H1 (cell line): ENCODE measurements around the gene FRMD5. TPM values are rescaled to one million over a fixed set of nuclear protein-coding genes. Genes with fewer than 3 reads are reported as not detected.

Experiments used
- CTCF ChIA-PET: fragments of 300-600 bp; sonication (Branson Sonifier 250); formaldehyde crosslinking; loops from one replicate; lab custom pipeline; 2021; ENCODE audit not compliant: partially characterized antibody; lab: Charles Lee
- POLR2A ChIA-PET: fragments of 300-600 bp; sonication (Branson Sonifier 250); formaldehyde crosslinking; loops from one replicate; lab custom pipeline; 2021; ENCODE audit warnings: inconsistent platforms; ENCODE audit not compliant: partially characterized antibody; lab: Charles Lee
- DNase-seq, 2 experiments: peaks; one replicate each; pipeline versions ENCODE4 v3.0.0 to v3.0.0-alpha.2; 2010 to 2022; ENCODE audit warnings: low spot score in 2 of 2, low read depth in 1 of 2, mixed read lengths in 1 of 2
- FAIRE-seq: peaks from 2 replicates; lab custom pipeline; 2011; peaks lifted over from hg19 to GRCh38; lab: Jason Lieb, UNC
- H2AFZ ChIP-seq: 2 replicates; pipeline ENCODE4 v1.8.1; 2012; ENCODE audit warnings: low read length, inconsistent platforms
- H2AK5ac ChIP-seq: 2 replicates; pipeline ENCODE4 v1.6.1; 2013; ENCODE audit warnings: low read depth, low read length
- H2BK120ac ChIP-seq: replicated peaks from 2 replicates; pipeline ENCODE3; 2013; ENCODE audit warnings: low read depth, low read length, inconsistent platforms
- H2BK12ac ChIP-seq: 2 replicates; pipeline ENCODE4 v1.6.1; 2013; ENCODE audit warnings: low read depth, low read length
- H2BK15ac ChIP-seq: 2 replicates; pipeline ENCODE4 v1.6.1; 2013; ENCODE audit warnings: low read length
- H2BK20ac ChIP-seq: 2 replicates; pipeline ENCODE4 v1.6.1; 2013; ENCODE audit warnings: low read length
- H2BK5ac ChIP-seq: 2 replicates; pipeline ENCODE4 v1.6.1; 2013; ENCODE audit warnings: low read depth, low read length
- H3K14ac ChIP-seq: 2 replicates; pipeline ENCODE4 v1.6.1; 2013; ENCODE audit warnings: inconsistent platforms; ENCODE audit not compliant: insufficient read length
- H3K18ac ChIP-seq: 2 replicates; pipeline ENCODE4 v1.6.1; 2013; ENCODE audit warnings: low read length; ENCODE audit errors: extremely low read depth
- H3K23ac ChIP-seq: 2 replicates; pipeline ENCODE4 v1.6.1; 2013; ENCODE audit warnings: inconsistent platforms; ENCODE audit not compliant: insufficient read length
- H3K23me2 ChIP-seq: 2 replicates; pipeline ENCODE4 v1.6.1; 2013; ENCODE audit warnings: low read depth, low read length
- H3K27ac ChIP-seq: 2 replicates; pipeline ENCODE4 v1.6.1; 2011; ENCODE audit warnings: low read depth, low read length, inconsistent platforms
- H3K27me3 ChIP-seq, 4 experiments: replicated peaks in 1 of 4; 1 replicate in 1 of 4; 2 replicates in 3 of 4; pipeline versions ENCODE4 v1.6.1 to v1.8.1; 2011 to 2013; ENCODE audit warnings: low read length in 3 of 4, mild to moderate bottlenecking in 3 of 4, inconsistent platforms in 2 of 4, mixed read lengths in 2 of 4, moderate library complexity in 1 of 4; ENCODE audit not compliant: control insufficient read depth in 3 of 4, insufficient read depth in 3 of 4; ENCODE audit errors: extremely low read depth in 1 of 4
- H3K36me3 ChIP-seq, 4 experiments: 2 replicates each; pipeline versions ENCODE4 v1.6.1 to v1.8.1; 2011 to 2013; ENCODE audit warnings: mild to moderate bottlenecking in 4 of 4, low read length in 3 of 4, moderate library complexity in 2 of 4, control low read depth in 1 of 4, inconsistent platforms in 1 of 4; ENCODE audit not compliant: insufficient read depth in 4 of 4, control insufficient read depth in 2 of 4
- H3K4ac ChIP-seq: replicated peaks from 2 replicates; pipeline ENCODE3; 2013; ENCODE audit warnings: low read length, low read depth, mixed read lengths, inconsistent platforms; ENCODE audit not compliant: insufficient read length
- H3K4me1 ChIP-seq, 4 experiments: replicated peaks in 1 of 4; 1 replicate in 1 of 4; 2 replicates in 3 of 4; pipeline versions ENCODE4 v1.6.1 to v1.8.1; 2011 to 2013; ENCODE audit warnings: low read length in 3 of 4, inconsistent platforms in 2 of 4, mixed read lengths in 1 of 4; ENCODE audit not compliant: insufficient read depth in 4 of 4, control insufficient read depth in 3 of 4
- H3K4me2 ChIP-seq, 2 experiments: 2 replicates each; pipeline versions ENCODE4 v1.6.1 to v1.8.1; 2011 to 2013; ENCODE audit warnings: low read depth in 2 of 2, low read length in 2 of 2, control low read depth in 1 of 2, inconsistent platforms in 1 of 2, mild to moderate bottlenecking in 1 of 2; ENCODE audit not compliant: insufficient read depth in 1 of 2
- H3K4me3 ChIP-seq, 4 experiments: fragments of 200-600, 300-600 bp in 1 of 4; sonication (generic), shearing (Covaris generic), sonication (Bioruptor Twin) in 1 of 4; 2 replicates each; pipeline versions ENCODE4 v1.5.1 to v1.8.1; 2011 to 2016; ENCODE audit warnings: low read length in 4 of 4, low read depth in 3 of 4, control low read depth in 2 of 4, inconsistent platforms in 2 of 4, mild to moderate bottlenecking in 2 of 4, mixed read lengths in 1 of 4, moderate library complexity in 1 of 4; ENCODE audit not compliant: insufficient read depth in 2 of 4; ENCODE audit errors: extremely low read depth in 1 of 4
- H3K56ac ChIP-seq: replicated peaks from 2 replicates; pipeline ENCODE3; 2013; ENCODE audit warnings: low read depth, mild to moderate bottlenecking, mixed read lengths, low read length, inconsistent platforms; ENCODE audit not compliant: insufficient read length
- H3K79me1 ChIP-seq: 2 replicates; pipeline ENCODE4 v1.6.1; 2013; ENCODE audit warnings: low read depth, low read length, control low read depth
- H3K79me2 ChIP-seq, 2 experiments: 2 replicates each; pipeline versions ENCODE4 v1.6.1 to v1.8.1; 2012 to 2013; ENCODE audit warnings: low read length in 2 of 2, mild to moderate bottlenecking in 2 of 2, inconsistent platforms in 1 of 2; ENCODE audit not compliant: insufficient read depth in 2 of 2, control insufficient read depth in 1 of 2
- H3K9ac ChIP-seq, 4 experiments: replicated peaks in 1 of 4; 1 replicate in 1 of 4; 2 replicates in 3 of 4; pipeline versions ENCODE4 v1.6.1 to v1.8.1; 2011 to 2013; ENCODE audit warnings: low read depth in 3 of 4, low read length in 3 of 4, control low read depth in 2 of 4, mild to moderate bottlenecking in 2 of 4, moderate library complexity in 2 of 4, inconsistent platforms in 1 of 4; ENCODE audit errors: extremely low read depth in 1 of 4
- H3K9me3 ChIP-seq, 2 experiments: 2 replicates each; pipeline versions ENCODE4 v1.6.1 to v1.8.1; 2012 to 2013; ENCODE audit warnings: mild to moderate bottlenecking in 2 of 2, moderate library complexity in 2 of 2, control low read depth in 1 of 2, inconsistent platforms in 1 of 2, low read depth in 1 of 2, low read length in 1 of 2, mixed read lengths in 1 of 2; ENCODE audit not compliant: insufficient read depth in 2 of 2
- H4K20me1 ChIP-seq, 2 experiments: replicated peaks in 1 of 2; 2 replicates each; pipeline versions ENCODE3 to v1.8.1; 2011 to 2013; ENCODE audit warnings: inconsistent platforms in 2 of 2, low read length in 2 of 2, mild to moderate bottlenecking in 1 of 2; ENCODE audit not compliant: insufficient read depth in 2 of 2, control insufficient read depth in 1 of 2
- H4K5ac ChIP-seq: 2 replicates; pipeline ENCODE4 v1.6.1; 2013; ENCODE audit warnings: low read length, low read depth, mixed read lengths, inconsistent platforms; ENCODE audit not compliant: insufficient read length
- H4K8ac ChIP-seq: 2 replicates; pipeline ENCODE4 v1.8.0; 2013; ENCODE audit warnings: mild to moderate bottlenecking, moderate library complexity, low read length, inconsistent platforms; ENCODE audit not compliant: insufficient read depth; ENCODE audit errors: extremely low read depth
- H4K91ac ChIP-seq: replicated peaks from 2 replicates; pipeline ENCODE3; 2013; ENCODE audit warnings: low read length, mixed read lengths, inconsistent platforms; ENCODE audit not compliant: insufficient read length
- EZH2 ChIP-seq: fragments of 200-600 bp; sonication (generic); IDR thresholded peaks from 2 replicates; pipeline ENCODE4 v1.7.1; 2012; ENCODE audit warnings: low read depth, mild to moderate bottlenecking, moderate library complexity, low read length, inconsistent platforms; ENCODE audit not compliant: severe bottlenecking
- JUN ChIP-seq: IDR thresholded peaks from 2 replicates; pipeline ENCODE4 v1.6.1; 2011; ENCODE audit warnings: low read depth, mild to moderate bottlenecking, improper control_type of control experiment, low read length
- NRF1 ChIP-seq: IDR thresholded peaks from 2 replicates; pipeline ENCODE4 v1.6.1; 2011; ENCODE audit warnings: mild to moderate bottlenecking, low read depth, low read length, improper control_type of control experiment
- POU5F1 ChIP-seq: IDR thresholded peaks from 2 replicates; pipeline ENCODE4 v1.6.1; 2011; ENCODE audit warnings: low read depth, mild to moderate bottlenecking, low read length, moderate library complexity
- RBBP5 ChIP-seq: IDR thresholded peaks from 2 replicates; pipeline ENCODE4 v1.7.1; 2012; ENCODE audit warnings: low read depth, mild to moderate bottlenecking, inconsistent platforms, low read length, moderate library complexity, borderline replicate concordance
- RFX5 ChIP-seq: IDR thresholded peaks from 2 replicates; pipeline ENCODE4 v1.6.1; 2011; ENCODE audit warnings: low read depth, low read length, improper control_type of control experiment, borderline replicate concordance
- SP2 ChIP-seq: IDR thresholded peaks from 2 replicates; pipeline ENCODE4 v1.6.1; 2012; ENCODE audit warnings: mild to moderate bottlenecking, low read length, inconsistent platforms
- SRF ChIP-seq: IDR thresholded peaks from 2 replicates; pipeline ENCODE4 v1.6.1; 2011; ENCODE audit warnings: mild to moderate bottlenecking, low read depth, low read length, moderate library complexity
- TAF1 ChIP-seq: IDR thresholded peaks from 2 replicates; pipeline ENCODE4 v1.6.1; 2011; ENCODE audit warnings: mild to moderate bottlenecking, low read depth, low read length
- TEAD4 ChIP-seq: IDR thresholded peaks from 2 replicates; pipeline ENCODE4 v1.6.1; 2012; ENCODE audit warnings: low read depth, low read length, inconsistent platforms, mixed read lengths
- ZNF274 ChIP-seq: IDR thresholded peaks from 2 replicates; pipeline ENCODE4 v1.7.0; 2012; ENCODE audit warnings: low read length, borderline replicate concordance; ENCODE audit errors: extremely low read depth
- WGBS, 2 experiments: shearing (Covaris generic) in 1 of 2; methylation state at CpG; one replicate each; pipeline versions ENCODE4 v1.1.6 to v1.1.7; 2013 to 2015; ENCODE audit warnings: low lambda C conversion rate in 2 of 2, mixed read lengths in 2 of 2, inconsistent platforms in 1 of 2, low coverage in 1 of 2, missing lambda C conversion rate in 1 of 2; ENCODE audit not compliant: insufficient replicate concordance in 2 of 2, insufficient coverage in 1 of 2, insufficient read length in 1 of 2; ENCODE audit errors: extremely low coverage in 1 of 2, missing lambda C conversion rate in 1 of 2; 5-methylcytosine and 5-hydroxymethylcytosine counted together
- polyA plus RNA-seq, 7 experiments: library from polyadenylated mRNA; depleted of rRNA in 3 of 7; stranded (reverse) in 5 of 7; unstranded in 2 of 7; fragments of >200 nt in 5 of 7; fragments of 200-250 nt in 2 of 7; gene quantifications; 1 replicate in 5 of 7; 2 replicates in 1 of 7; 4 replicates in 1 of 7; pipeline versions ENCODE4 v1.2.1 to v1.2.3, GENCODE V29; 2011 to 2013; ENCODE audit warnings: missing spikeins in 2 of 7, mixed read lengths in 2 of 7
- total RNA-seq: library from RNA; stranded (reverse); fragmentation: NEBNext Ultra II Directional; extraction: Animal tissue kit (Norgen Biotek cat#: 25700); gene quantifications from 2 replicates; pipeline ENCODE4 v1.2.1, GENCODE V29; 2021
- TF ChIP-seq, protein P1 (sequence below): IDR thresholded peaks from 2 replicates; pipeline ENCODE4 v1.6.1; 2012; ENCODE audit warnings: inconsistent platforms

The FRMD5 gene
- total and polyA plus RNA-seq, 2 of the 8 experiments (the other 6 are each of a cell fraction or from before 2014, with no cell fraction given): 10.1 to 12.6 TPM

- H3K9me3 ChIP-seq: no peaks in the 10 kb centered on the region
- no peak overlapping the region for H3K23ac ChIP-seq
- H3K27me3 ChIP-seq: no peaks in the 10 kb centered on the region
- TF ChIP-seq RFX5 (no peak), SP2 (no peak), EZH2 (no peak), ZNF274 (no peak), SRF (no peak), POU5F1 (no peak), NRF1 (no peak), JUN (no peak), RBBP5 (no peak), TEAD4 (no peak), TAF1 (no peak)
- TF ChIP-seq, protein P1, sequence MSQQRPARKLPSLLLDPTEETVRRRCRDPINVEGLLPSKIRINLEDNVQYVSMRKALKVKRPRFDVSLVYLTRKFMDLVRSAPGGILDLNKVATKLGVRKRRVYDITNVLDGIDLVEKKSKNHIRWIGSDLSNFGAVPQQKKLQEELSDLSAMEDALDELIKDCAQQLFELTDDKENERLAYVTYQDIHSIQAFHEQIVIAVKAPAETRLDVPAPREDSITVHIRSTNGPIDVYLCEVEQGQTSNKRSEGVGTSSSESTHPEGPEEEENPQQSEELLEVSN: no peak
- ChIA-PET CTCF (interaction anchor here (0.7 to 2.0 kb wide), 6 partner anchors 11 to 129 kb away, joined by 3 to 5 read pairs (median 4); no protein-coding TSS in a partner anchor), POLR2A (no interaction called here)
- H3K23me2 ChIP-seq: no peaks in the 10 kb centered on the region
- H3K56ac ChIP-seq: no peak overlapping the region
- no peak overlapping the region for H3K14ac ChIP-seq
- no peak overlapping the region for H3K27ac ChIP-seq
- DNase-seq (no peak), FAIRE-seq (no peak)
- no peaks in the 10 kb centered on the region for H3K79me1 ChIP-seq
- no peak overlapping the region for H3K4me2 ChIP-seq
- H4K20me1 ChIP-seq: no peaks in the 10 kb centered on the region
- no peaks in the 10 kb centered on the region for H3K36me3 ChIP-seq
- no peak overlapping the region for H3K18ac ChIP-seq
- H2BK120ac ChIP-seq: no peak overlapping the region
- no peaks in the 10 kb centered on the region for H3K79me2 ChIP-seq
- no peak overlapping the region for H2BK12ac ChIP-seq
- no peak overlapping the region for H4K91ac ChIP-seq
- H2BK5ac ChIP-seq: no peak overlapping the region
- no peak overlapping the region for H3K4ac ChIP-seq
- no peak overlapping the region for H4K5ac ChIP-seq
- H3K9ac ChIP-seq: no peak overlapping the region
- H4K8ac ChIP-seq: no peak overlapping the region
- H2BK15ac ChIP-seq: no peak overlapping the region
- H3K4me1 ChIP-seq: no peaks in the 10 kb centered on the region
- no peak overlapping the region for H3K4me3 ChIP-seq
- no peak overlapping the region for H2BK20ac ChIP-seq
- WGBS, 2 experiments: no CpG with 5 or more reads among the region's 1 CpG
- no peak overlapping the region for H2AK5ac ChIP-seq
- H2AFZ ChIP-seq: no peak overlapping the region
These were observed 185.0 kb downstream of the FRMD5 start for GRCh38 chr15:44010089-44010488.
